OCI-LY3 (cell line): ENCODE measurements around the gene ETNK2.
A peak's percentile ranks its signal among the peaks of the same experiment; 100 is the strongest.

Experiments used
- H2AFZ ChIP-seq: fragments of 200-600, 300-600 bp; shearing (Covaris generic); 2 replicates; pipeline ENCODE4 v1.6.0; 2014; ENCODE audit warnings: antibody characterized with exemption, low read depth, low read length
- H3K27ac ChIP-seq: fragments of 200-600, 300-600 bp; sonication (generic); 2 replicates; pipeline ENCODE4 v1.5.1; 2014; ENCODE audit warnings: mild to moderate bottlenecking, low read length, moderate library complexity, mixed read lengths
- H3K27me3 ChIP-seq: fragments of 200-600, 300-600 bp; sonication (generic); 2 replicates; pipeline ENCODE4 v1.6.1; 2014; ENCODE audit warnings: low read depth, low read length, mixed read lengths
- H3K36me3 ChIP-seq: fragments of 200-600, 300-600 bp; sonication (generic); replicated peaks from 2 replicates; pipeline ENCODE3; 2014; ENCODE audit warnings: low read depth, low read length, mixed read lengths
- H3K4me1 ChIP-seq: fragments of 300-600, 200-600 bp; sonication (generic); 2 replicates; pipeline ENCODE4 v1.6.1; 2014; ENCODE audit warnings: low read length, mixed read lengths
- H3K4me2 ChIP-seq: fragments of 200-600, 300-600 bp; sonication (generic); 2 replicates; pipeline ENCODE4 v1.6.1; 2014; ENCODE audit warnings: low read length, mixed read lengths
- H3K4me3 ChIP-seq: fragments of 300-600, 200-600 bp; sonication (generic); 2 replicates; pipeline ENCODE4 v1.5.1; 2014; ENCODE audit warnings: antibody characterized with exemption, mild to moderate bottlenecking, low read length, moderate library complexity
- H3K79me2 ChIP-seq: fragments of 300-600, 200-600 bp; shearing (Covaris generic); 2 replicates; pipeline ENCODE4 v1.6.1; 2014; ENCODE audit warnings: mild to moderate bottlenecking, low read length, mixed read lengths
- H3K9ac ChIP-seq: fragments of 300-600, 200-600 bp; shearing (Covaris generic); 2 replicates; pipeline ENCODE4 v1.6.0; 2014; ENCODE audit warnings: mild to moderate bottlenecking, low read length, moderate library complexity
- H3K9me3 ChIP-seq: fragments of 200-600, 300-600 bp; shearing (Covaris generic); 2 replicates; pipeline ENCODE4 v1.6.1; 2014; ENCODE audit warnings: low read length, mixed read lengths; ENCODE audit not compliant: insufficient read depth
- H4K20me1 ChIP-seq: fragments of 200-600, 300-600 bp; sonication (generic); 2 replicates; pipeline ENCODE4 v1.6.1; 2016; ENCODE audit warnings: low read length, mixed read lengths; ENCODE audit not compliant: insufficient read depth
- EZH2phosphoT487 ChIP-seq: fragments of 200-600 bp; shearing (Covaris generic); IDR thresholded peaks from 2 replicates; pipeline ENCODE4 v1.6.1; 2018; ENCODE audit warnings: antibody characterized with exemption, mixed run types, low read depth
- TF ChIP-seq, protein P1 (sequence below): fragments of 200-600, 300-600 bp; sonication (generic); IDR thresholded peaks from 2 replicates; pipeline ENCODE4 v1.5.1; 2014; ENCODE audit warnings: antibody characterized with exemption, low read length, low read depth

ETNK2 gene

DNA sequence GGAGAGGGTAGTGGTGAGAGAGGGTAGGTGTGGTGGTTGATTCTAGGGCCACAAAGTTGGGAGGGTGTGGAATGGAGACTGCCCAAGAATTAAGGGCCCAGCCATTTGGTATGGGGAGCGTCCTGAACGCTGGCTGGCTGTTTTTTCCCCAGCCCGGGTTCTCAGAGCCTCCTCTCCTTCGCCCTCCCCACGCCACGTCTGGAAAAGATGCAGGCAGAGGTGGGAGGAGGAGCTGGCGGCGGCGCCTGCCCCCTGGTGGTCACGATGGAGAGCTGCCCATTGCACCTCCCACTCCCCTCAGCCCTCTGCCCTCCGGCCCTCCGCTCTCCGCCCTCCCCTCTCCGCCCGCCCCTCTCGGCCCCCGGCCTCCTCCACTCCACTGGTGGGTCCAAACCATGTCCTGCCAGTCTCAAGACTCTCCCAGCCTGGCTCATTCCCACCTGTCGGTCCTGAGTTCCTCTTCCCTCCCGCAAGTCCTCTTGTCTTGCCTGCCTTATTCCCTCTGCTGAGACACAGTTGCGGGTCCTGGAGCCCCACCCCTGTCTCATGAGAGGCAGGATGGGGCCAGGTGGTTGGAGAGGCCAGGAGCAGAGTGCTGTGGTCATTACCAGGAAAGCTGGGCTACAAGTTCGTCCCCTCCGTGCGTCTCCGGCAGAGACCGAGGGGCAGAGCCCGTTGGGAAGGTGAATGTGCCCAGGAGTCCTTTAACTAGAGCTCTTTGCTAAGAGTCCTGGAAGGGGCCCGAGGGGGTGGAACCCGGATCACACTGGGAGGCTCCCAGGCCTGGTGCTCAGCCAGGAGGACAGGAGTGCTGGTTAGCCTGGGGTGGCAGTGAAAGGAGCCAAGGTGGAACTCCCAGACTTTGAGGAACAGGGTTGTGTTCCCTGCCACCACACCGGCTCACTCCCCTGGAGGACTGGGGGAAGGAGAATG lies 22.6 kb downstream of the ETNK2 start:
- Histone ChIP-seq H3K79me2 (no peaks in the 10 kb centered on the region), H4K20me1 (no peaks in the 10 kb centered on the region), H3K27me3 (peaks cover 3% of the 10 kb centered on the region; the same call in 1 of the 2 replicates), H3K4me1 (peaks cover 7% of the 10 kb centered on the region), H3K9ac (no peak overlapping the region), H3K36me3 (no peaks in the 10 kb centered on the region), H3K4me2 (peak overlapping the region; percentile 62), H3K9me3 (no peaks in the 10 kb centered on the region), H3K27ac (no peak overlapping the region), H2AFZ (peak overlapping the region; percentile 85), H3K4me3 (peak overlapping the region; percentile 50)
- no peak for TF ChIP-seq EZH2phosphoT487
- TF ChIP-seq, protein P1, sequence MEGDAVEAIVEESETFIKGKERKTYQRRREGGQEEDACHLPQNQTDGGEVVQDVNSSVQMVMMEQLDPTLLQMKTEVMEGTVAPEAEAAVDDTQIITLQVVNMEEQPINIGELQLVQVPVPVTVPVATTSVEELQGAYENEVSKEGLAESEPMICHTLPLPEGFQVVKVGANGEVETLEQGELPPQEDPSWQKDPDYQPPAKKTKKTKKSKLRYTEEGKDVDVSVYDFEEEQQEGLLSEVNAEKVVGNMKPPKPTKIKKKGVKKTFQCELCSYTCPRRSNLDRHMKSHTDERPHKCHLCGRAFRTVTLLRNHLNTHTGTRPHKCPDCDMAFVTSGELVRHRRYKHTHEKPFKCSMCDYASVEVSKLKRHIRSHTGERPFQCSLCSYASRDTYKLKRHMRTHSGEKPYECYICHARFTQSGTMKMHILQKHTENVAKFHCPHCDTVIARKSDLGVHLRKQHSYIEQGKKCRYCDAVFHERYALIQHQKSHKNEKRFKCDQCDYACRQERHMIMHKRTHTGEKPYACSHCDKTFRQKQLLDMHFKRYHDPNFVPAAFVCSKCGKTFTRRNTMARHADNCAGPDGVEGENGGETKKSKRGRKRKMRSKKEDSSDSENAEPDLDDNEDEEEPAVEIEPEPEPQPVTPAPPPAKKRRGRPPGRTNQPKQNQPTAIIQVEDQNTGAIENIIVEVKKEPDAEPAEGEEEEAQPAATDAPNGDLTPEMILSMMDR: peak; percentile 90

DNA sequence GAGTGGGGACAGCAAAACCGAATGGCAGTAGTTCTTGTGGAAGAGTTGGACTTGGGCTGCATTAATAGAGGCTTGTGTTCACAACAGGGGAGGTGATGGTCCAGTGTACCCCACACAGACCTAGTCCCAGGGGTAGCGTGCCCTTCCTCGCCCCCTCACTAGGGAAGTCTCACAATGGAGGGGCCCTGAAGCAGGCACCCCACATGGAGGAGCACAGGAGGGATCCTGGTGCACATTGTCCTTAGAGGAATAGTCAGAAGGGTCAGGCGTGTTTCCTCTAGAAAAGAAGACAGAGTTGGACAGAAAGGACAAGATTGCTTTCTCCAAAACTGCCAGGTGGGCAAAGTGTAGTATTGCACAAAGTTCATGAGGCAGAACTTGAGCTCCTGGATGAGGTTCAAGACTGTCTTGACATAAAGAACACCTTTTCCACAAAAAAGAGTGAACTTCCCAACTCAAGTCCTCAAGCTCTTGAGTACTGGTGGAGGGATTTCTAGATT lies 23.3 kb downstream of the ETNK2 start:
- Histone ChIP-seq H3K9ac (no peak overlapping the region), H3K36me3 (no peaks in the 10 kb centered on the region), H3K27ac (no peak overlapping the region), H3K4me3 (peak overlapping the region; percentile 50), H4K20me1 (no peaks in the 10 kb centered on the region), H3K4me1 (peaks cover 3% of the 10 kb centered on the region; the same call in 1 of the 2 replicates), H3K4me2 (peak overlapping the region; percentile 62), H3K27me3 (peaks cover 3% of the 10 kb centered on the region; the same call in 1 of the 2 replicates), H3K79me2 (no peaks in the 10 kb centered on the region), H3K9me3 (no peaks in the 10 kb centered on the region), H2AFZ (peak overlapping the region; percentile 85)
- TF ChIP-seq EZH2phosphoT487: no peak

DNA sequence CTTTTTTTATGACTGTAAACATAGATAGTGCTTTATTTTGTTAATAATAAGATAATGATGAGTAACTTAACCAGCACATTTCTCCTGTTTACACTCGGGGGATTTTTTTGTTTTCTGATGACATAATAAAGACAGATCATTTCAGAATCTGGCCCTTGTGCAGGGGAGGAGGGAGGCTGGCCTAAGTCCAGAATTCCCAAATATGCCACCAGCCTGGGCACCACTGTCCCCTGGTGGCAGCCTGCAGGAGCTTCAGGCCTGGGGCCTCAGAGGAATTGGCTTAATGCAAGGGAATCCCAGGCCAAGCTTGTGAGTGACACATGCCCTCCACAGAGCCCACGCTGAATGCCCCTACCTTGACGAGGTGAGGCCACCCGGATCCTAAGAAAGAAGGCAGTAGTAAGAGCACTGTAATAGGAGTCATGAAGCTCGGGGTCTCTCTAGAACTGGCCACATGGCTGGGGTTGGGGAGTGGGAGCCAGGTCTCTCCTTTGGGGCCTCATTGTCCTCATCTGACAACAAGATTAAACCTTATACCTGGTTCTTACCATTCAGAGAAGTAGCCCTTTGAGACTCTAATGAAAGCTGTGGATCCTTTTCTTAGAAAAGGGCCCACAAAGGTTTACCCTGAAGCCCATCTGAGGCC lies 24.1 kb downstream of the ETNK2 start:
- no peak overlapping the region for H3K27ac ChIP-seq
- H3K79me2 ChIP-seq: no peaks in the 10 kb centered on the region
- no peak overlapping the region for H3K9ac ChIP-seq
- no peaks in the 10 kb centered on the region for H3K9me3 ChIP-seq
- no peak overlapping the region for H3K4me2 ChIP-seq
- H3K27me3 ChIP-seq: peaks cover 3% of the 10 kb centered on the region; the same call in 1 of the 2 replicates
- no peak overlapping the region for H3K4me3 ChIP-seq
- TF ChIP-seq EZH2phosphoT487: no peak
- TF ChIP-seq, protein P1: peak; percentile 48
- H3K4me1 ChIP-seq: peaks cover 3% of the 10 kb centered on the region; the same call in 1 of the 2 replicates
- no peak overlapping the region for H2AFZ ChIP-seq
- H4K20me1 ChIP-seq: no peaks in the 10 kb centered on the region
- H3K36me3 ChIP-seq: no peaks in the 10 kb centered on the region

DNA sequence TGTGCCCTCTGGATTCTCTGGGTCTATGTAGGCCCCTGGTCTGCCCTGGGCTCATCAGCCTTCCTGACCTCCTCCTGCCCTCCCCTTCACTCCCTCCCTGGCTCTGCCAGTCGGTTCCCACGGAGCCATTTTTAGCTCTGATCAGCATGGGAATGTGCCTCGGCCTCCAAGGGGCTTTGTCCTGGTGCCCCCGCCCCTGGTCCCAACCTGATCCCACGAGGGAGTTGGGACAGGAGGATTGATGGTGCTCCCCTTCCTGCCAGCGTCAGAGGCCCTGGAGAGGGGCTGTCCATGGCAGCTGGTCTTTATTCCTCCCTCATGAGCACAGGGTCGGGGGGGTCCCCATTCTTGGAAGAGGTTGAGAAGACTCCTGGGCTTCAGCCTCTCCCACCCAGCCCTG lies 24.9 kb downstream of the ETNK2 start:
- no peaks in the 10 kb centered on the region for H3K36me3 ChIP-seq
- H3K4me1 ChIP-seq: peaks cover 3% of the 10 kb centered on the region; the same call in 1 of the 2 replicates
- no peaks in the 10 kb centered on the region for H3K79me2 ChIP-seq
- TF ChIP-seq EZH2phosphoT487: no peak
- TF ChIP-seq, protein P1: no peak
- no peaks in the 10 kb centered on the region for H3K9me3 ChIP-seq
- peaks cover 3% of the 10 kb centered on the region; the same call in 1 of the 2 replicates for H3K27me3 ChIP-seq
- no peak overlapping the region for H3K4me3 ChIP-seq
- H3K9ac ChIP-seq: no peak overlapping the region
- no peak overlapping the region for H2AFZ ChIP-seq
- no peak overlapping the region for H3K4me2 ChIP-seq
- H3K27ac ChIP-seq: no peak overlapping the region
- H4K20me1 ChIP-seq: no peaks in the 10 kb centered on the region
